ENCODE results near the gene ACADS. TPM values are rescaled to one million over a fixed set of nuclear protein-coding genes. Genes with fewer than 3 reads are reported as not detected.

Gene ACADS
- total and polyA plus RNA-seq, 2 of the 8 experiments (the other 6 are each of a cell fraction or from before 2014, with no cell fraction given), result 4.9 to 7.5 TPM

DNA sequence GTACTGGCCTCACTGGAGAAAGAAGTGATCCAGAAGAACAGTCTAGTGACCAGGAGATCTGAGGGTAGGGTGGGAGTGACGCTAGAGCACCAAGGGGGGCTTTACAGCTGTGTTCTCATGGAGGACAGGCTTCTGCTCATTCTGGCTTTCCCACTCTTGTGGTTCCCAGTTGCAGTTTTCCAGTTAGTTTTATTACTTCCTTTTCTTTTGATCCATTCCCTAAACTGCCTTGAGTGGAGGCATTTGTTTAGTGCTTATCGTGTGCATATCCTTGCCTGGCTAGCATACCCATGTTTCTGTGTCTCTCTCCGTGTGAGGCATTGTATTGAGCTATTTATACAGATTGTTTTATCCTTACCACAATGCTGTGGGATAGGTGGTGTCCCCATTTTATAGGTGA is 34.6 kb upstream of the ACADS start:
- no peak overlapping the region for H2AK5ac ChIP-seq (ENCODE audit: low read depth, low read length)
- peaks cover 2 to 21% (median 20%) of the 10 kb centered on the region in 4 experiments; a peak in 7 of 8 replicates for H3K36me3 ChIP-seq (ENCODE audit: control insufficient read depth in 2 of 4, insufficient read depth in 4 of 4, low read length in 3 of 4)
- ChIA-PET CTCF (ENCODE audit: partially characterized antibody) (interaction anchor here (1.0 to 10.4 kb wide), 3 partner anchors 44 to 109 kb away, joined by 3 to 87 read pairs (median 3); no protein-coding TSS in a partner anchor), POLR2A (ENCODE audit: partially characterized antibody) (interaction anchor here (1.2 to 4.5 kb wide), 4 partner anchors 8 to 110 kb away, joined by 4 to 28 read pairs (median 7); partner anchors contain the start of gene POP5)
- H2BK15ac ChIP-seq (ENCODE audit: low read length), result no peak overlapping the region
- H2BK20ac ChIP-seq (ENCODE audit: low read length), result no peak overlapping the region
- H4K20me1 ChIP-seq (replicated peaks in 1 of 2; ENCODE audit: control insufficient read depth in 1 of 2, insufficient read depth in 2 of 2, low read length in 2 of 2), result peaks cover 20 to 22% of the 10 kb centered on the region in 2 experiments
- peaks cover 43 to 80% of the 10 kb centered on the region in 2 experiments for H3K79me2 ChIP-seq (ENCODE audit: control insufficient read depth in 1 of 2, insufficient read depth in 2 of 2, low read length in 2 of 2)
- H3K4me3 ChIP-seq (ENCODE audit: extremely low read depth in 1 of 4, insufficient read depth in 2 of 4, low read depth in 3 of 4, low read length in 4 of 4), result no peak overlapping the region
- H3K9ac ChIP-seq (replicated peaks in 1 of 4; ENCODE audit: extremely low read depth in 1 of 4, low read depth in 3 of 4, low read length in 3 of 4), result no peak overlapping the region; a peak in 1 of 7 replicates
- no peak for FAIRE-seq
- H4K8ac ChIP-seq (ENCODE audit: extremely low read depth, insufficient read depth, low read length), result no peak overlapping the region
- H3K4me1 ChIP-seq (replicated peaks in 1 of 4; ENCODE audit: control insufficient read depth in 3 of 4, insufficient read depth in 4 of 4, low read length in 3 of 4), result peaks cover 6 to 22% (median 16%) of the 10 kb centered on the region in 4 experiments; a peak in 6 of 7 replicates
- no peaks in the 10 kb centered on the region for H3K9me3 ChIP-seq (ENCODE audit: insufficient read depth in 2 of 2, low read depth in 1 of 2, low read length in 1 of 2)
- no peak overlapping the region for H2BK5ac ChIP-seq (ENCODE audit: low read depth, low read length)
- DNase-seq (ENCODE audit: low read depth in 1 of 2, low spot score in 2 of 2), result no peak
- no peak overlapping the region for H2BK120ac ChIP-seq (replicated peaks; ENCODE audit: low read depth, low read length)
- H2AFZ ChIP-seq (ENCODE audit: low read length), result no peak overlapping the region
- no peak overlapping the region for H3K4ac ChIP-seq (replicated peaks; ENCODE audit: insufficient read length, low read depth, low read length)
- H2BK12ac ChIP-seq (ENCODE audit: low read depth, low read length), result no peak overlapping the region
- no peak overlapping the region for H3K27ac ChIP-seq (ENCODE audit: low read depth, low read length)
- no peaks in the 10 kb centered on the region for H3K27me3 ChIP-seq (replicated peaks in 1 of 4; ENCODE audit: control insufficient read depth in 3 of 4, extremely low read depth in 1 of 4, insufficient read depth in 3 of 4, low read length in 3 of 4)
- no peak overlapping the region for H3K14ac ChIP-seq (ENCODE audit: insufficient read length)
- no peak overlapping the region for H3K18ac ChIP-seq (ENCODE audit: extremely low read depth, low read length)
- no peak overlapping the region for H3K56ac ChIP-seq (replicated peaks; ENCODE audit: insufficient read length, low read depth, low read length)
- H3K23ac ChIP-seq (ENCODE audit: insufficient read length), result no peak overlapping the region
- peaks cover 15% of the 10 kb centered on the region for H3K23me2 ChIP-seq (ENCODE audit: low read depth, low read length)
- H4K91ac ChIP-seq (replicated peaks; ENCODE audit: insufficient read length, low read length), result no peak overlapping the region
- 87% methylated on average over 3 of the region's 3 CpGs; no CpG with 5 or more reads in 1 of the 2 experiments for WGBS, 2 experiments (ENCODE audit: extremely low coverage in 1 of 2, insufficient coverage in 1 of 2, insufficient read length in 1 of 2, insufficient replicate concordance in 2 of 2, low coverage in 1 of 2, low lambda C conversion rate in 2 of 2, missing lambda C conversion rate in 1 of 2)
- peaks cover 11% of the 10 kb centered on the region; the same call in 1 of the 2 replicates for H3K79me1 ChIP-seq (ENCODE audit: low read depth, low read length)
- no peak overlapping the region; a peak in 1 of 4 replicates for H3K4me2 ChIP-seq (ENCODE audit: insufficient read depth in 1 of 2, low read depth in 2 of 2, low read length in 2 of 2)
- H4K5ac ChIP-seq (ENCODE audit: insufficient read length, low read depth, low read length), result no peak overlapping the region
- TF ChIP-seq ASH2L (IDR thresholded peaks at IDR 0.05; ENCODE audit: low read length) (no peak), CBX8 (IDR thresholded peaks at IDR 0.05; ENCODE audit: borderline replicate concordance, low read depth, low read length) (no peak), BACH1 (IDR thresholded peaks at IDR 0.05; ENCODE audit: low read length) (no peak), MAFK (IDR thresholded peaks at IDR 0.05; ENCODE audit: low read depth, low read length) (no peak), CHD1 (IDR thresholded peaks at IDR 0.05; ENCODE audit: low read depth, low read length) (no peak), TCF12 (IDR thresholded peaks at IDR 0.05; ENCODE audit: low read depth, low read length) (no peak), ZNF274 (IDR thresholded peaks at IDR 0.05; ENCODE audit: borderline replicate concordance, extremely low read depth, low read length) (no peak), POU5F1 (IDR thresholded peaks at IDR 0.05; ENCODE audit: low read depth, low read length) (no peak), POLR2A (IDR thresholded peaks at IDR 0.05; ENCODE audit: control extremely low read depth in 1 of 2, low read depth in 2 of 2, low read length in 2 of 2) (no peak), EP300 (IDR thresholded peaks at IDR 0.05; ENCODE audit: borderline replicate concordance in 1 of 2, low read depth in 2 of 2, low read length in 2 of 2) (no peak), NRF1 (IDR thresholded peaks at IDR 0.05; ENCODE audit: low read depth, low read length) (no peak), CBX5 (IDR thresholded peaks at IDR 0.05; ENCODE audit: low read depth, low read length) (no peak), RFX5 (IDR thresholded peaks at IDR 0.05; ENCODE audit: borderline replicate concordance, low read depth, low read length) (no peak)
- TF ChIP-seq, protein P1, sequence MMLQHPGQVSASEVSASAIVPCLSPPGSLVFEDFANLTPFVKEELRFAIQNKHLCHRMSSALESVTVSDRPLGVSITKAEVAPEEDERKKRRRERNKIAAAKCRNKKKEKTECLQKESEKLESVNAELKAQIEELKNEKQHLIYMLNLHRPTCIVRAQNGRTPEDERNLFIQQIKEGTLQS (IDR thresholded peaks at IDR 0.05; ENCODE audit: insufficient read depth, low read depth, low read length), result no peak
